ENCODE results near the gene ACACA.

Gene ACACA

DNA sequence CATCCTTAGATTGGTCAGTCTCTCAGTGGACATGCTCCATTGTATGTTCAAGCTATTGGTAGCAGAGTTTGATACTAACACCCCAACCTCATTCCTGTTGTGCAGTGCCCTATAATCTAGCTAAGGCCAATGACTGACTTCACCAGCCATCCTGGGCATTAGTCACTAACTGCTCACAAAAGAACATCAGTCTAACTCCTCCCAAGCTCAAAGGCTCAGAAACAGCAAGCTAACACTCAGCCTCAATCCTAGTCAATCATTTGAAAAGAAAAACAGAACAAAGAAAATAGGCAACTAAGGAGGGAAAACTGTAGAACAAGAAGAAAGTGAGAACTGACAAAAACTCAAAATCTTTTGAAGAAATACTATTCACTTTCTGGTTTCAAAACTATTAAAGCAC lies 229.9 kb downstream of the ACACA start:
- TF ChIP-seq, protein P1, sequence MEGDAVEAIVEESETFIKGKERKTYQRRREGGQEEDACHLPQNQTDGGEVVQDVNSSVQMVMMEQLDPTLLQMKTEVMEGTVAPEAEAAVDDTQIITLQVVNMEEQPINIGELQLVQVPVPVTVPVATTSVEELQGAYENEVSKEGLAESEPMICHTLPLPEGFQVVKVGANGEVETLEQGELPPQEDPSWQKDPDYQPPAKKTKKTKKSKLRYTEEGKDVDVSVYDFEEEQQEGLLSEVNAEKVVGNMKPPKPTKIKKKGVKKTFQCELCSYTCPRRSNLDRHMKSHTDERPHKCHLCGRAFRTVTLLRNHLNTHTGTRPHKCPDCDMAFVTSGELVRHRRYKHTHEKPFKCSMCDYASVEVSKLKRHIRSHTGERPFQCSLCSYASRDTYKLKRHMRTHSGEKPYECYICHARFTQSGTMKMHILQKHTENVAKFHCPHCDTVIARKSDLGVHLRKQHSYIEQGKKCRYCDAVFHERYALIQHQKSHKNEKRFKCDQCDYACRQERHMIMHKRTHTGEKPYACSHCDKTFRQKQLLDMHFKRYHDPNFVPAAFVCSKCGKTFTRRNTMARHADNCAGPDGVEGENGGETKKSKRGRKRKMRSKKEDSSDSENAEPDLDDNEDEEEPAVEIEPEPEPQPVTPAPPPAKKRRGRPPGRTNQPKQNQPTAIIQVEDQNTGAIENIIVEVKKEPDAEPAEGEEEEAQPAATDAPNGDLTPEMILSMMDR (IDR thresholded peaks at IDR 0.05; ENCODE audit: extremely low read depth, missing control alignments) = no peak
- no peak for DNase-seq (ENCODE audit: low spot score)

DNA sequence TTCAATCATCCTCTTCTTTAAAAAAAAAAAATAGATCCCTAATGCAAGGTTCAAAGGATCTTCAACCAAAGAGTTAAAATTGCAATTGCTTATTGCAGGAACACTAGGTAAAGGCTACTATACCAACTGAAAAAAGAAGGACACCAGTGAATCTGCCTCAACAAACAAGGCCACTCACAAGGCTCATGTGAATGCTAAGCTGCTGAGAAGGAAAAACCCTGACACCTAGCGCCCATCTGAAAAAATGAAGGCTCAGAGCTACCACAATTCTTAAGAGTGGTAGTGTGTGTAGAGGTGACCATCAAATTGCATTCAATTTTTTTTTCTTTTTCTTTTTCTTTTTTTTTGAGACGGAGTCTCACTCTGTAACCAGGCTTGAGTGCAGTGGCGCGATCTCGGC lies 232.4 kb downstream of the ACACA start:
- TF ChIP-seq, protein P1 (IDR thresholded peaks at IDR 0.05; ENCODE audit: extremely low read depth, missing control alignments) = no peak
- no peak for DNase-seq (ENCODE audit: low spot score)

DNA sequence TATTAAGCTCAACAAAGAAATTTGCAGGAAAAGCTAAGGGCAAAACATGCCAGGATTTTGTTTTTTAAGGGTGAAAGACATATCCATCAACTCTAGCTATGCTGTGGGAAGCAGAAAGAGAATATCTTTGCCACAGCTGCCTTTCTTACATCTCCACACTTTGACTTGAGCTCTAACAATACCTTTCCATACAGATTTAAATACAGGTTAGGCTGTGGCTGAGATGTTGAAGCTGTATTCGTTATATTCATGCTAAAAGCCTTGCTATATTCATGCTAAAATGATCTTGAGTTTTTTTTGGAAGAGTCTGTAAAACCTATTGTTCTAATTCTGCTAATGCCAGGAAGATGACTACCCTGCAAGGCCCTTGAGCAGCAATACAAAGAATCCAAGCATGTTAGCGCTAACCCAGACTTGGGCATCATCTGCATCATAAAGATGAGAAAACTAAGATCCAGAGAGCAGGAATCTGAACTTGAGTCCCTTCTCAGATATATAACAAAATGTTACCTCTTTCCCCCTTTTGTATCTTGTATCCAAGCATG lies 235.7 kb downstream of the ACACA start:
- DNase-seq (ENCODE audit: low spot score) = no peak
- TF ChIP-seq, protein P1 (IDR thresholded peaks at IDR 0.05; ENCODE audit: extremely low read depth, missing control alignments) = no peak

DNA sequence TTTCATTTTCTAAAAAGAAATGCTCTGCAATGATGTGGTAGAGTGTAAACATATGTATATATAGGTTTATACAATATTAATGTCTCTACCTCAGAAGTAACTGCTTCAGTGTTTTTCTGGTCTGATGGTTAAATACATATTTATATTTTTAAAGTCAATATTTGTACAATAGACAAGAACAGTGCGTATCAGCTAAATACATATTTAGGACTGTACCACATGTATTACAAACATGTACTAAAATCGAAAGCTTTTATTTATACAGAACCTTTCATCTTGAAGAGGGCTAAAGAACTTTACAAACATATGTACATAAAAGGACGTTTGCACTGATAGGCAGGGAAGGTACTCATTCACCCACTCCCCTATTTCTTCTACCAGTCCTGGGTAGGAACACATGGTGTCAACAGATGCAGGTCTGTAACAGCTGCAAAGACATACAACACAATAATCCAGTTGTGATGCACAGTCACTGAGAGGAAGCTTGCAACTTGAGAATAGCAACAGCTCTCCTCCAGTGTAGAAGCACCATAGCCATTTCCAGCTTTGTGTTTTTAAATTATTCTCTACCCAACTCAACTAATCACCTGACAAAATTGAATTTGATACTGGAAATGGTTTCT lies 237.8 kb downstream of the ACACA start:
- no peak for DNase-seq (ENCODE audit: low spot score)
- TF ChIP-seq, protein P1 (IDR thresholded peaks at IDR 0.05; ENCODE audit: extremely low read depth, missing control alignments) = no peak

DNA sequence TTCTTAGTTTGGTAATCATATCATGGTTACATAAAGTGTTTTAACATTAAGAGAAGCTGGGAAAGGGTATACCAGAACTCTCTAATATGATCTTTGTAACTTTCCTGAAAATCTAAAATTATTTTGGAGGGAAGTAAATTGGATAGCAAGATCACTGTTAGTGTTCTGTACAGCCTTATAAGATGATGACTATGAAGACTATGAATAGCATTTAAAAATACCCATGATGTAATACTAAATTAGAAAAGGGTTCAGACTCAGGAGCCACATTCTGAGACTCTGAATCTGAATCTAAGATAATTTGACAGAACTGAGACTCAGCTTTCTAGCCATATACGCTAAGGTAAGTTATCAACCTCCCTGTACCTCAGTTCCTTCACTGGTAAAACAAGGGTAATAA lies 238.9 kb downstream of the ACACA start:
- no peak for DNase-seq (ENCODE audit: low spot score)
- TF ChIP-seq, protein P1 (IDR thresholded peaks at IDR 0.05; ENCODE audit: extremely low read depth, missing control alignments) = no peak

DNA sequence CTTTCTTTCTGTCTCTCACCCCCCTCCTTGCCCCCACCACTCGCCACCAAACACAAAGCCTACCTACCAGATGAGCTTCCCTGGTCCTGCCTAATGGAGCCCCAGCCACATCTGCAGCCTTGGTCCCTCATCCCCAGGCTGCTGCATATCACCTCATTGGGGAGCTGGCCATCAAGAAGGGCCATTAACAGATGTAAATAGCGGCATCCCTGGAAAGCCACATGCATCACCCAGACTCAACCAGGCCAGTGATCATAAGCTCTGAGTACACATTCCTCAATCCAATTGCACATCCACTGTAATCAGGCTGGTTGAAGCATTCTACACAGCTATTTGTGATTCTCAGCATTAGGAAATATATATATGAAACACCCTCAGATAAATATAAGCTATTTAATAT lies 242.6 kb downstream of the ACACA start:
- TF ChIP-seq, protein P1 (IDR thresholded peaks at IDR 0.05; ENCODE audit: extremely low read depth, missing control alignments) = no peak
- no peak for DNase-seq (ENCODE audit: low spot score)

DNA sequence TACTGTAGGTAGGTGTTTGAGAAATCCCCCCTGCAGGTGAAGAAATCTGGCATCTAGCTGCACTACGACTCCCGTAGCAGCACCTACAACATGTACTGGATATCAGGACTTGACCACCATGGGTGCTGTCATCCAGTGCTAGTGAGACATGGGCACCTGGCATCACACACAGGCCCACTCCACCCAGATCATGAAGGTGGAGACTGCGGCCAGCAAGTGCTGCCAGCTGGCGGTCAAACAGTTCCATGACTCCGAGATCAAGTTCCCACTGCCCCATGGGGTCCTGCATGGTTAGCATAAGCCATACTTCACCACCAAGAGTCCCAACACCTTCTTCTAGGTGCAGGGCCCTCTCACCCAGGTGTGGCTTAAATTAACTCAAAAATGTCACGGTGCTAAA lies 243.8 kb downstream of the ACACA start:
- TF ChIP-seq, protein P1 (IDR thresholded peaks at IDR 0.05; ENCODE audit: extremely low read depth, missing control alignments) = no peak

More for the DNA sequence above, 243.8 kb downstream of the ACACA start:
- no peak for DNase-seq (ENCODE audit: low spot score)

All from GM20000 (cell line).